GM18519 (cell line): ENCODE results near the gene PHOSPHO1.

Experiments used
- ATAC-seq: cut with Tn5 transposase; IDR thresholded peaks from one replicate; pipeline ENCODE4 v1.9.1; 2021; ENCODE audit warnings: mild to moderate bottlenecking, moderate library complexity; ENCODE audit not compliant: unreplicated experiment, low FRiP score

The PHOSPHO1 gene

GRCh38 chr17:49244839-49245238, 14.3 kb upstream of the PHOSPHO1 start:
- ATAC-seq: no peak

DNA sequence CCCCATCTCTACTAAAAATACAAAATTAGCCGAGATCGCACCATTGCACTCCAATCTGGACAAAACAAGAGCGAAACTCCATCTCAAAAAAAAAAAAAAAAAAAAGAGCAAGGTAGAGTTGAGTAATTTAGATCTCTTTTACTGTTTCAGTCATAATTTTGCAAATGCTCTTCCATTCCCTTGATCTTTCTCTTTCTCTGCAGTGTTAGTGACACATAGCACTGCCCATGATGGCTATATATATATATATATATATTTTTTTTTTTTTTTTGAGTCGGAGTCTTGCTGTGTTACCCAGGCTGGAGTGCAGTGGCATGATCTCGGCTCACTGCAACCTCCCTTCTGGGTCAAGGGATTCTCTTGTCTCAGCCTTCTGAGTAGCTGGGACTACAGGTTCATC, 12.2 kb upstream of the PHOSPHO1 start:
- ATAC-seq: no peak

- no peak for ATAC-seq
These were observed 11.3 kb upstream of the PHOSPHO1 start for GRCh38 chr17:49241692-49242397.

DNA sequence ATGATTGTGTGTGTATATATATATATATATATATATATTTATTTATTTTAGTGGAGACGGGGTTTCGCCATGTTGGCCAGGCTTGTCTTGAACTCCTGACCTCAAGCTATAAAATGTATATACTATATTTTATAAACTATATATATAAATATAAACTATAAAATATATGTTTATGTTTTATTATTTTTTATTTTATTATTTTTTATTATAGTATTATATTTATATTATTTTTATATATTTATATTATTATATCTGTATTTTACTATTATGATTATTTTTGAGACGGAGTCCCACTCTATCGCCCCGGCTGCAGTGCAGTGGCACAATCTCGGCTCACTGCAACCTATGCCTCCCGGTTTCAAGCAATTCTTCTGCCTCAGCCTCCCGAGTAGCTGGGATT, 10.5 kb upstream of the PHOSPHO1 start:
- ATAC-seq: no peak

DNA sequence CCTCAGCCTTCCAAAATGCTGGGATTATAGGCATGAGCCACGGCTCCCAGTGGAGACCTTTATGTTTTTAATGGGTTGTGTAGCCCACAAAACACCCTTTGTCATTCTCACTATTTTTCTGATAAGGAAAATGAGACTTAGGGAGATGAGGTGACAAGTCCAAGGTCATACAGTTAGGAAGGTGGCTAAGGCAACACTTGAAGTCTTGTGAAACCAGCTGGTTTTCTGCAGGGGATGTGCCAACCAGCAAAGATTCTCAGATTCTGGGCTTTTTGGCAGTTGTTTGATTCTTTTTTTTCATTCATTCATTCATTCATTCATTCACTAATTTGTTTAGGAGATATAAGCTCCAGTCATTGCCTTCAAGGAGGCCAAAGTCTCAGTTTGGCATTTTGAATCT, 10.0 kb upstream of the PHOSPHO1 start:
- no peak for ATAC-seq

DNA sequence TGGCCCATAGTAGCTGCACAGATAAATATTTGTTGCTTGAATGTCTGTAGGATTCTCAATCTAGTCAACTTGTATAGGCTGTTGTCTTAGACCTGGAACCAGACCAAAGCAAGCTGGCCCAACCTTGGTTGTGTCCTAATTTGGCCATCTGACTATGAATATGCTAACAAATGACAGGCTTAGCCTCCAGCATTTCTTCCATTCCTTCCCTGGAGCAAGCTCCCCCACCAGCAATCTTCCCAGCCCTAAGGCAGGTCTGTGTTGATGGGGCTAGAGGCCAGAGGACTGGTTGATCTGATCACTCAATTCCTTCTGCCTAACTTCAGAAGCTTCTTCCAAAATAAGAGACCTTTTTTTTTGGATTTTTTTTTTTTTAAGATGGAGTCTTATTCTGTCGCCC, 9.4 kb upstream of the PHOSPHO1 start:
- ATAC-seq: no peak

DNA sequence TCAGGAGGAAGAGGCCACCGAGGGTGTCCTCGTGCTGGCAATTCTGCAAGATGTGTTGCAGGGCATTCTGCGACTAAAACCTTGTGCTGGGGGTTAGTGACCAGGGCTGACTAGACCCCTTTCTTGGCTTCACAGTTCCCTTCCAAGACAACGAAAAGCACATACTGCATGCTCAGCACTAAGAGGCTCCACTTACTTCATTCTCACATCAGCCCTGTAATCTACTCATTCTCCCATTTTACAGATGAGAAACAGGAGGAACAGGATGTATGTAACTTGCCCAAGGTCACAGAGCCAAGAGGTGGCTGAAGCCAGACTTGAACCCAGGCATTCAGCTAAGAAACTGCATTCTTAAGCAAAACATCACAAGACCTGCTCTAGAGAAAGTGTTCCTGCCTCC, 5.3 kb upstream of the PHOSPHO1 start:
- ATAC-seq: no peak

- ATAC-seq: no peak
These were observed 4.0 kb upstream of the PHOSPHO1 start for GRCh38 chr17:49234509-49235080.

DNA sequence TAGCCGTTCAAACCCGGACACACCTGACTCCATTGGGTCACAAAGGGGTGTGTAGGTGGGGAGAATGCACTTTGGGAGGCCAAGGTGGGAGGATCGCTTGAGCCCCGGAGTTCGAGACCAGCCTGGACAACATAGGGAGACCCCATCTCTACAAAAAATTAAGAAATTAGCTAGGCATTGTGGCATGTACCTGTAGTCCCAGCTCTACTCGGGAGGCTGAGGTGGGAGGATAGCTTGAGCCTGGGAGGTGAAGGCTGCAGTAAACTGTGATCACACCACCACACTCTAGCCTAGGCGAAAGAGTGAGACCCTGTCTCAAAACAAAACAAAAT, 942 bp upstream of the PHOSPHO1 start:
- no peak for ATAC-seq

DNA sequence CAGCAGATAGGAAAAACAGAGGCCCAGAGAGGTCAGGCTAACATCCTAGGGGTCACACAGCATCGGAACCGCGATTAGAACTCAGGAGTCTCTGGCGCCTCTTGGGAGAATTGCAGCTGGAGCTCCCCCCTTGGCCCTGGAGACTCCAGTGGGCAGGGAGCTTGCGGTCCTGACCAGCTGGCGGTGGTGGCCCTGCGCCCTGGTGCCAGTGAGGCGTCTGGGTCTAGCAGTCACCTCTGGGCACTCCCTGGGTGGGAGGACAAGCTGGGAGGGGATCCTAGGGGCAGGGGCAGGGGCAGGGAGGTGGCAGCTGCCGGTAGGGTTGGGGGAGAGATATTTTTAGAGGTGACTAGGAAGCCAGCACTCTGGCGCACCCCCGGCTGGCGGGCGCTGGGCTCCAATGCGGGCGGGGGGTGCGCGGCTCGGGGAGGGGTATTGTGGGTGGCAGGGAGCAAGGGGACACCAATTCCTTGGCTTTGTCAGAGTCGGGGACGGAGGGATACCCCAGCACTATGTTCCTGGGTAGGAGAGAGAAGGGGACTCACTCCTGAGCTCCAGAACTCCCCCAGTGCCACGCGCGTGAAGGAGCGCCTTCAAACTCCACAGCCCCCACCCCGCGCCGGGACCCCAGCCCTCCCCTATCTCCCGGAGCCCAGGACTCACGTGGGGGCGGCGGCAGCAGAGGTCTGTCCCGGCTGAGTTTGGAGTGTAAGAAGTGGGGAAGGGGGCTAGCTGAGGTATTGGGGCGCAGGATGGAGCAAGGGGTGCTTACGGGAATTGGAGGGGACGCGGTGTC, 584 bp downstream of the PHOSPHO1 start:
- ATAC-seq: no peak

DNA sequence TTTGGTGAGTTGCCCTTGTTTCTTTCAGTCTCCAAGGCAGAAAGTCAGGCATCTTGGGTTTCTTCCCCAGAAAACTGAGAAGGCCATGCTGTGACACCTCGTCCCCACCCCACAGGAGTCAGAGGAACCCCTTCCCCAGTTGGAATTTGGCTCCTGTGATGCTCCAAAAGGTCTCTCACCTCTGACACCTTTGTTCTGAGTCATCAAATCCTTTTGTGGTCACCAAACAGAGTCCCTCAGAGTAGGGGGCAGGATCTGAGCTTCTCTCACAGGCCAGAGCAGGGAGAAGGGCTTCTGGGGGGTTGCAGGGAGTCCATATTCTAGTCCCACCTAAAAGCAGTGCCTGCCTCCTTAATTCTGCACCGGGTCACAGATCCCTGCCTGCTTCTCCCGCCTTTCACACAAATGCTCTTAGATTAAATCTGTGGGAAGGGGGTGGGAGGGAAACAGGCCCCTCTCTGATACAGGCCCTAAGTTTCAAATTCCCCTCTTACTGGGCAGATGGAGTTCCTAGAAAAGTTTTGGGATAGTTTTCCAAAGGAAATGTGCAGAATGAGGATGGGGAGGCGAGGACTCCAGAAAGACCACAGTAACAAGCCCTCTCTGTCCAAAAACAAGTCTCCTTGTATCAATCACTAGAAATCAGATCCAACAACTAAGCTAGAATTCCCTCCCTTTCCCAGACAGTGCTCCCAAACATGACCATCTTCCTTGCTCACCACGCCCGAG, 1.3 kb downstream of the PHOSPHO1 start:
- no peak for ATAC-seq

DNA sequence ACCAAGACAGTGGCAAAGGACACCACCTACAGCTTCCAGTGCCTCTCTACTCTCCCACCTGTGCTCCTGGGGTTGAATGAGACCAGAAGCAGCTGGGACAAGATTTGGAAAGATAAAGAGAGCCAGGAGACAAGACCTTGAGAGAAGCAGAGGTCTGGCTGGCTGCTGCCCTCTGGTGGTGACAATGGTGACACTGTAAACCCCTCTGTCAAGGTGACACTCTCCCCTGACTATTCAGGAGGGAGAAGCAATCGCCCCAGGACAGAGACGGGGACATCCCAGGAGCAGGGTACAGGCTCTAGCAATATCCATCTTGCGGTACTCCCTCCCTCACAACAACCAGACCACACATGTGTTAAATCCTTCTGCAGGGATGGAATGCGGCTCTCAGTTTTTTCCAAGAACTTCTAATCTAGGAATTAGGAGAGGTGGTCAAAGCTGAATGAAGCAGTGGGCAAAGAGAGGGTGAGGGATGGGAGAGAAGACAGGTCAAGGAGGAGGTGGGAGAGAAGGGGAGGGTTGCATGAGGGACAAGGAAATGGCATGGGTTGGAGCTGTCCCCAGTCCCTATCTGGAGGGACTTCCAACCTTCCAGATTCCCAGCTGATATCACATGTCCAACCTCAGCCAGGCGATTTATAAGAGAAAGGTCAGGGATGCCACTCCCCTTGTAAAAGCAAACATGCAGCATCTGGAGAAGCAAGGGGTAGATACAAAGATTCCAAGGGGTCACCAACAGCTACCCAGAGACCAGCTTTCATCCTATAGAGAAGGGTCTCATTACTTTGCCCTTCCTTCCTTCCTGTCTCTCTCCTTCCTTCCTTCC, 2.9 kb downstream of the PHOSPHO1 start:
- no peak for ATAC-seq

GRCh38 chr17:49226771-49227435, 3.7 kb downstream of the PHOSPHO1 start:
- no peak for ATAC-seq

DNA sequence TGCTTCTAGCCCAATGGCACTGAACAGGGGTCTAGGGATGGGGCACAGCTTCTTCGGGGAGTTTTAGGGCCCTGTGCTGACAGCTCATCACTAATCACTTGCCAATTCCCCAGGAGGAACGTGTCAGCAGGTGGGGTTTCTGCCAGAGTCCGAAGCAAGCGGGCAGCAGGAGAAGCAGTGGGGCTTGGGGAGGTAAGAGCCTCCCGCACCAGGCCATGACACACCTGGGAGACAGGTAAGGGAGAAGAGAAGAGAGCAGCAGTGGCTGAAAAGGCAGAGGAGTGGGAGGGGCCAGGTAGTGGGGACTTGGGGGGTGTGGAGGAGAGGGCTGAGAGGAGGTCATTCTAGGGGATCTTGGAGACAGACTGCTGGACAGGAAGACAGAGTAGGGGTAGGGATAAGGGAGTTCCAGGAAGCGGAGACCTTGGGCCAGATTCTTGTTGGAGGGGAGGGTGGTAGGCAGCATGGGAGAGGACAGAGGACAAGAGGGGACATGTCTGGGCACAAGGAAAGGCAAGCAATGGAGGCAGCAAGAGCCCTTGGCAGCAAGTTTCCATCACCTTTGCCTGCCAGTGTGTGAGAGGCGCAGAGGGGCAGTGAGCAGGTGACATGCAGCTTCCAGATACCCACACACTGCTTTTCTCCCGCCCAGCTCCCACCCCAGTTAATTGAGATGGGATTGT, 4.9 kb downstream of the PHOSPHO1 start:
- ATAC-seq: no peak

DNA sequence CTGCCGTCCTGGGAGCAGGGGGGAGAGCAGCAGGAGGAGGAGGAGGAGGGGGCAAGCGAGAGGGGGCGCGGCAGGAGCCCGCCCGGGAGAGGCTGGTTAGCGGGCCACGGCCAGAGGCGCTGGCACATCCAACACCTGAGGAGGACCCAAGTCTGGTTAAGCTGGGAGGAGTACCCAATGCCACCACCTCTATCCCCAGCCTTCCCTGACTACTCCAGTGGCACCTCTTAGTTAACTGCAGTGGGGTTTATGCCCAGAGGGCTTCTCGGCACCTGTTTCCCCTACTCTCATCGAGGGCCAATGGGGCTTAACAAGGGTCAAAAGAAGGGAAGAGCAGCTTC, 5.6 kb downstream of the PHOSPHO1 start:
- ATAC-seq: no peak

DNA sequence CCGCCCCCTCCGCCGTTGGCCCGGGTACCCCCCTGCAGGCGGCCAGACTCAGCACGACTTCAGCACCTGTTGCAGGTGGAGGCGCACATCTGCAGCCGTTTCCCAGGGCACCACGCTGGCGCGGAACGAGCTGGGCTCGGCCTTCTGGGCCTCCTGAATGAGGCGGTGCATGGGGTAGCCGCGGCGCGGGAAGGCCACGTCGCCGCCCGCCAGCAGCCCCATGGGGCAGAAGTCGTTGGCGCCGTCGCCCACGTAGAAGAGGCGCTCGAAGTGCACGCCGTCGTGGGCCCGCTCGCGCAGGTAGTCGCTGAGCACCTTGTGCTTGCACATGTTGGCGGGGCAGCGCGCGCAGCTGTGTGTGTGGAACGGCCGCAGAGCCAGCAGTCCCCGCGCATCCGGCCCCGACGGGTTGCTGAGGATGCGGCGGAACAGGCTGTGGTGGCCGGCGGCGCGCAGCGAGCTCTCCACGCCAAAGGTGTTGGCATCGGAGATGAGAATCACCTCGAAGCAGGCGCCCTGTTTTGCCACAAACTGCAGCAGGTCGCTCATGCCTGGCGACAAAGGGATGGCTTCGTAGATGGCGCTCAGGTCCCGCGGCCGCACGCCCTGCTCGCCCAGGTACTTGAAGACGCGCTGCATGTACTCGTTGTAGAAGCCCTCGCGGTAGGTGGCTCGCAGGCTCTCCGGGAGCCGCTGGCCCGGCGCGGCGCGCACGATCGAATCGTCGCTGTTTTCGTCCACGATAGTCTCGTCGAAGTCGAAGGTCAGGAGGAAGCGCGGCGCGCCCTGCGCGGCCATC, 6.2 kb downstream of the PHOSPHO1 start:
- no peak for ATAC-seq

DNA sequence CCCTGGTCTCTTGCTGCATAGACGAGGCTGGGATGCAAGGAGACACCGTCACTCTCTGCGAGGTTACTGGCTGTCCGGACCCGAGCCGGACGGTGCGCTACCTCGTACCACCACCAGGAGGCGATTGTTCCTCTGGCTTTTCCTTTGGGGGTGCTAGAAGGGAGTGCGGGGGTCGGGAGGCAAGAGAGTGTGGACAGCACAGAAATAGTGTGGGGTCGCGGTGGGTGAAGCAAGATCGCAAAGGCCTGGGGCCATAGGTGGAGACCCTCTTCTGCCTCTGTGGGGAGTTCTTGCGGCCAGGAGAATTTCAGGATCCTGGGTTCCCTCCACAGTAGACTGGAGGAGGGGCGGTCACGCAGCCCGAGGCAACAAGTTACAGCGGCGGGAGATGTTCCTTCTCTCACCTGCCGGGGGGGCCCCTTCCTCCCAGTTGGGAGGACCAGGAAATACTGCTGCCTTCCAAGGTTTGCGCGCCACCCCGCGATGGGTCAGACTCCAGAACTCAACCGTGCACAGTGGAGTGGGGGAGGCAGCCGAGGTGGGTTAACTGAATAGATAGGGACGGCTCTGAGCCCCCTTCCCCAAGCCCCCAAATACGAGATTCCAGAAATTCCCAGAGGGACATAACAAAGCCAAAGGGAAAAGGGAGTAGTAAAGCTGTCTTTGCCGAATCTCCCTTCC, 6.9 kb downstream of the PHOSPHO1 start:
- no peak for ATAC-seq

- no peak for ATAC-seq
These were observed 7.4 kb downstream of the PHOSPHO1 start for GRCh38 chr17:49223168-49223516.
